ENCODE data around the gene CUL9. TPM values are rescaled to one million over a fixed set of nuclear protein-coding genes. Genes with fewer than 3 reads are reported as not detected.

The CUL9 gene
- polyA plus RNA-seq, 12 donors, result 6.9 to 40.8 (median 14.7) TPM; not detected in 1

DNA sequence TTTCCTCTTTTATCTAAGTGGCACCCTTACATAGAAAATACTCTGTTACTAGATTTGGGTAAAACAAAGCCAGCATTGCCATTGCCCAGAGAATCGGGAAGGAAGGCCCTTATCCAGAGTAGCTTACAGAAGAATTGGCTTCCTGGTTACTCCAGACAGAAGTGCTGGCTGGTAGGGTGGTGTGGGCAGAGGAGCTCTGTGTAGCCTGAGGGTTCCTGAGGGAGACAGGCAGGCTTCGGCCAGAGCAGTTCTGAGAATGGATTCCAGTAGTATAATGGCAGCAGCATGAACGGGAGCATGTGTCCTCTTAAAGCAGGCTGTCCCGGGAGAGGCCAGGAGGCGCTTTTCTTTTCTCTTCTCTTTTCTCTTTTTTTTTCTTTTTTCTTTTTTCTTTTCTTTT lies 11.9 kb downstream of the CUL9 start:
- DNase-seq, result no peak

DNA sequence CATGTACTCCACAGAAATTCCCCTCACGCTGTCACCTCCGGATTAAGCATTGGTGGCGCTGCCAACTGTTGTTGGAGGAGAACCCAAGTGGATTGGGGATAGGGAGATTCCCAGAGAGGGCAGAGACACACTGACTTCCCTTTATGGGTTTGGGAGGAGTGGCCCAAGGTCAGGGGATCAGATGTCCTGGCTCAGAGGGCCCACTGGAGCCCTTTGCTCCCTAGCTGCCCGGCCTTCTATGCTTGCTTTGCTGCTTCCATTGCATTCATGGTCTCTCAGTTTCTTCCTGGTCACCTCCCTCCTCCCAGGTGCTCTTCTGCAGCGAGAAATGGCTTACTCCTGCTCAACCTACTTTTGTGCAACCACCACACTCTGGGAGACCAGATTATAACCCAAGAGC lies 14.3 kb downstream of the CUL9 start:
- DNase-seq, result no peak

DNA sequence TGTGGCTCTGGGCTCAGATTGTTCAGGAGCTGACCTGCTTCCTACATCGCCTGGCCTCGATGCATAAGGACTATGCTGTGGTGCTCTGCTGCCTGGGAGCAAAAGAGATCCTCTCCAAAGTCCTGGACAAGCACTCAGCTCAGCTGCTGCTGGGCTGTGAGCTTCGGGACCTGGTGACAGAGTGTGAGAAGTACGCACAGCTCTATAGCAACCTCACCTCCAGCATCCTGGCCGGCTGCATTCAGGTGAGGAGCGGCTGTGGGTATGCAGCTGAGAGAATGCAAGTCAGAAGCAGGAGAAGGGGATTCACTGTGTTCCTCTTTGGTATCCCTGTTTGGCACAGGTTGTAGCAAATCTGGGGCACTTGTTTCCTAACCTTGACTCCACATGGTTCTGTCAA lies 17.9 kb downstream of the CUL9 start:
- no peak for DNase-seq

DNA sequence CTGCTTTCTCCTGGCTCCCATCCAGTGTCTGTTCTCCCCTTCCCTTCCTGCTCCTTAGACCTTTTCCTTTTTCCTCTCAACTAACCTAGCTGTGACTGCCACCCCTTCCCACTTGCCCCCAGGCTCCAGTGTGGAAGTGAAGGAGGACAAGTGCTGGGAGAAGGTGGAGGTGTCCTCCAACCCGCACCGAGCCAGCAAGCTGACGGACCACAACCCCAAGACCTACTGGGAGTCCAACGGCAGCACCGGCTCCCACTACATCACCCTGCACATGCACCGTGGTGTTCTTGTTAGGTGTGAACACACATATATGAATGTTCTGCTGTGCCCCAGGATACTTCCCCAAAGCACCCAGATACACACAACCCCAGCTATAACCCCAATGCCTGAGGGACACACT lies 18.5 kb downstream of the CUL9 start:
- no peak for DNase-seq

DNA sequence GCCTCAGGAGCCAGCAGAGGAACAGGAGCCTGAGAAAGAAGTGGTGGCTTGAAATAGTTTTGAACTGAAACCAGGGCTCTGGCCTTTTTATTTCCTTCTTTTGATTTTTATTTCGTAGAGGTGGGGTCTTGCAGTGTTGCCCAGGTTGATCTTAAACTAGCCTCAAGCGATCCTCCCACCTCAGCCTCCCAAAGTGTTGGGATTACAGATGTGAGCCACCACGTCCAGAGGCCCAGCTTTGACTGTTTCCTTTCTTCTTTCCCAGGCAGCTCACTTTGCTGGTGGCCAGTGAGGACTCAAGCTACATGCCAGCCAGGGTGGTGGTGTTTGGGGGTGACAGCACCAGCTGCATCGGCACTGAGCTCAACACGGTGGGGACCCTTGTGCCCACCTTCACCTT lies 20.5 kb downstream of the CUL9 start:
- DNase-seq, result no peak

DNA sequence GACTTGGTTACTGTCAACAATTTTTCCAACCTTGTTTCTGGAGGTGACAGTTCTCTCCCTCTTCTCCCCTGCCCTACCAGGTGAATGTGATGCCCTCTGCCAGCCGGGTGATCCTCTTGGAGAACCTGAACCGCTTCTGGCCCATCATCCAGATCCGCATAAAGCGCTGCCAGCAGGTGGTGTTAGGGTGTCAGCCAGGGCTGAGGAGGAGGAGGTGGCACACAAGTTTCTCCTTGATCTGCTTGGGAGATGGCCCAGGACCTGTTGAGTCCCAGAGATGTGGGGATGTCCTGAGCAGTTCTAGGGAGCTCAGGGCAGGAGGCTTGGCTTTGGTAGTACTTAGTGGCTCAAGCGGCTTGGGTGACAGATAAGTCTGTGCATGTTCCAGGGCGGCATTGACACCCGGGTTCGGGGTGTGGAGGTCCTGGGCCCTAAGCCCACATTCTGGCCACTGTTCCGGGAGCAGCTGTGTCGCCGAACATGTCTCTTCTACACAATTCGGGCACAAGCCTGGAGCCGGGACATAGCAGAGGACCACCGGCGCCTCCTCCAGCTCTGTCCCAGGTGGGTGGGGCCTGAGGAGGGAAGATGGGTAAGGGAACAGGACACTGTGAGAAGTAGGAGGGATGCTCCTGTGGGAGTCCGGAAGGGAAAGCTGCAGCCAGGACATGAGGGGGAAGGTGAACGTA lies 21.2 kb downstream of the CUL9 start:
- no peak for DNase-seq

DNA sequence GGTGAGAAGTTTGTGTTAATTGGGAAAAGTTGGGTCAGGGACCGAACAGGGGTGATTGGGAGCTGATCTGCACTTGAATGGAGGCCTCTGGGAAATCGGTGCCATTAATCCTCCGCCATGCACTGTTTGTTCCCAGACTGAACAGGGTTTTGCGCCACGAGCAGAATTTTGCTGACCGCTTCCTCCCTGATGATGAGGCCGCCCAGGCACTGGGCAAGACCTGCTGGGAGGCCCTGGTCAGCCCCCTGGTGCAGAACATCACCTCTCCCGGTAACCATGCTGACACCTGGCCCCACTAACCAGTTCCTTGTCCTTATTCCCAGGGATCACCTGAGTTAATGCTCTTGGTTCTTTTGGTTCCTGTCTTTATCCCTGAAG lies 21.7 kb downstream of the CUL9 start:
- DNase-seq, result no peak

DNA sequence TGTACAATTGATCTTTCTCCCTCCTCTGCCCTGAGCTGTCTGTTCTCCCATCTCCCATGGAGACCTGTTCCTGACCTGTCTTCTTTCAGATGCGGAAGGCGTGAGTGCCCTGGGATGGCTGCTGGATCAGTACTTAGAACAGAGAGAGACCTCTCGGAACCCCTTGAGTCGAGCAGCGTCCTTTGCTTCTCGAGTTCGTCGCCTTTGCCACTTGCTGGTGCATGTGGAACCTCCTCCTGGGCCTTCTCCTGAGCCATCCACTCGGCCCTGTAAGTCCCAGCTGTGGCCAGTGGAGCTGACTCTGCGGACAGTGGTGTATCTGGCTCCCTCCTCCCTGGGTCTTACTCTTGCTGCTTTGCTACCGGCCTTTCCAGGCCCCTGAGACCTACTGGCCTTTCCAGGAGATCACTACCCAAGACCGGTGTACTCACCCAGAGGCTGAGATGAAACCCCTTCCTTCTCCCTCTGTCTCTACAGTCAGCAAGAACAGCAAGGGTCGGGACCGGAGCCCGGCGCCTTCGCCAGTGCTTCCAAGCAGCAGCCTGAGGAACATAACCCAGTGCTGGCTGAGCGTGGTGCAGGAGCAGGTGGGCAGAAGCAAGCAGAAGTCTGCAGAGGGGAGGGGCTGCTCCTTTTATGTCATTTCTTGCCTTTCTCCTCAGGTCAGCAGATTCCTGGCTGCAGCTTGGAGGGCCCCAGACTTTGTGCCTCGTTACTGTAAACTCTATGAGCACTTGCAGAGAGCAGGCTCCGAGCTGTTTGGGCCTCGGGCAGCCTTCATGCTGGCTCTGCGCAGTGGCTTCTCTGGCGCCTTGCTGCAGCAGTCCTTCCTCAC lies 22.5 kb downstream of the CUL9 start:
- DNase-seq, result no peak

DNA sequence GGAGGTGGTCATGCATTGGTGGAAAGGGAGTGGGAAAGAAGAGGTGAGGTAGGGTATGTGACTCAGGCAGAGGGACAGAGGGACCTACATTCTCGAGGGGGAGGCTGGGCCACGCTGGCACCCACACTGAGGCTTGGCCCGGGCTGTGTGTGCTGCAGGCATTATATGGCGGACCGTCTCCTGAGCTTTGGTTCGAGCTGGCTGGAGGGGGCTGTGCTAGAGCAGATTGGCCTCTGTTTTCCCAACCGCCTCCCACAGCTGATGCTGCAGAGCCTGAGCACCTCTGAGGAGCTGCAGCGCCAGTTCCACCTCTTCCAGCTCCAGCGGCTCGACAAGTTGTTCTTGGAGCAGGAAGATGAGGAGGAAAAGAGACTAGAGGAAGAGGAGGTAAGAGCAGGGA lies 23.9 kb downstream of the CUL9 start:
- no peak for DNase-seq

DNA sequence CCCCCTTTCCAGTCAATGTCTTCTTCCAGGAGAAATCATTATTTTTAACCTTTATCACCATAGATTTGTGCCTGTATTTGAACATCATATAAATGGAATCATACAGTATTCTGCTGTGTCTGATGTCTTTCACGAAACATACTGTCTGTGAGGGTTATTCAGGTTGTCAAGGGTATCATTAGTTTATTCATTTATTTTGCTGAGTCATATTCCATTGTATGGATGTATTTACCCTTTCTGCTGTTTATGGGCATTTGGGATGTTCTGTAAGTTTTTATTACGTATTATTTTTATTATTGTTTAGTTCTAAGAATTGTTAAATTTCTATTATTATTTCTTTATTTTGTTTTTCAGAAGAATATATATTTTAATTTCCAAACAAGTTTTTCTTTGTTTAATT lies 25.3 kb downstream of the CUL9 start:
- no peak for DNase-seq

DNA sequence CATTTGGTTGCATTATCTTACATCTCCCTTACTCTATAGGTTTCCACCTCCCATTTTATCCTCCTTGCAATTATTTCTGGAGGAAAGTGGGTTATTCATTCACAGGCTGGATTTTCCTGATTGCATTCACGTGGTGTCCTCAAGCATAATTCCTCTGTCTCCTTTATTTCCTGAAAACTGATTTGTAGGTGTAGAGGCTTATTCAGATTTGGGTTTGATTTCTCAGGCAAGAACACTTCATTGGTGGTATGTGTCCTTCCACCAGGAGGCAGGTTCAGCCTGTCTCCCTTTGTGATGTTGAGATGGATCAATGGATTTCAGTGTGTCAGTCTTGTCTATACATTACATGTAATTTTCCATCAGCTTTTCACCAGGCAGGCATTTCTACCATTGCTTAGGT lies 30.0 kb downstream of the CUL9 start:
- no peak for DNase-seq

DNA sequence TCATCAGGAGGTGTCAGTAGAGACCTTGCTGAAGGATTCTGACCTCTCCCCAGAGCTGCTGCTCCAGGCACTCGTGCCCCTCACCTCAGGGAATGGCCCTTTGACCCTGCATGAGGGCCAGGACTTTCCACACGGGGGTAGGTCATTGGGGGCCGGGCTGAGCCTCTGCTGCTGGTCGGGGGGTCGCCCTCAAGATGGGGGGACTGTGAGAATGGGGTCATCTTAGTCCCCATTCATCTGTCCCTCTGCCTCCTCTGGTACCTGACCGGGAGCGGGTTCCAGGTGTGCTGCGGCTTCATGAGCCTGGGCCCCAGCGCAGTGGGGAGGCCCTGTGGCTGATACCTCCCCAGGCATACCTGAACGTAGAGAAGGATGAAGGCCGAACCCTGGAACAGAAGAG lies 31.4 kb downstream of the CUL9 start:
- DNase-seq, result no peak

DNA sequence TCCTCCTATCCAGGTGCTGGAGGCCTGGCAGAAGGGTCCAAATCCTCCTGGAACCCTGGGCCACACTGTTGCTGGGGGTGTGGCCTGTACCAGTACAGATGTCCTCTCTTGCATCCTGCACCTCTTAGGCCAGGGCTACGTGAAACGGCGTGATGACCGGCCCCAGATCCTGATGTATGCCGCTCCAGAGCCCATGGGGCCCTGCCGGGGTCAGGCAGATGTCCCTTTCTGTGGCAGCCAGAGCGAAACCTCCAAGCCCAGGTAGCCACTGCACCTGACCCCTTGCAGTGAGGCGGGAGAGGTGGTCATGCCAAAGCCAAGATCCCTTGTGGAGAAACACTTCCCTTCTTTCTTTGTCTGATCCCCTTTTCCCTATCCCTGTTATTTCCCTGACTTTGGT lies 33.1 kb downstream of the CUL9 start:
- DNase-seq, result no peak

DNA sequence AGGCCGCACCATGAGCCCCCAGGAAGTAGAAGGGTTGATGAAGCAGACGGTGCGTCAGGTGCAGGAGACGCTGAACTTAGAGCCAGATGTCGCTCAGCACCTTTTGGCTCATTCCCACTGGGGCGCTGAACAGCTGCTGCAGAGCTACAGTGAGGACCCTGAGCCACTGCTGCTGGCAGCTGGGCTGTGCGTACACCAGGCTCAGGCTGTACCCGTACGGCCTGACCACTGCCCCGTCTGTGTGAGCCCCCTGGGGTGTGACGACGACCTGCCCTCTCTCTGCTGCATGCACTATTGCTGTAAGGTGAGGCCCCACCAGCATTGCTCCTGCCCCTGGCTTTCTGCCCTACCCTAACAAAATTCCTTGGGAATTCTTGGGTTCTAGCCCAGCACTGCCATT lies 34.2 kb downstream of the CUL9 start:
- DNase-seq, result no peak

DNA sequence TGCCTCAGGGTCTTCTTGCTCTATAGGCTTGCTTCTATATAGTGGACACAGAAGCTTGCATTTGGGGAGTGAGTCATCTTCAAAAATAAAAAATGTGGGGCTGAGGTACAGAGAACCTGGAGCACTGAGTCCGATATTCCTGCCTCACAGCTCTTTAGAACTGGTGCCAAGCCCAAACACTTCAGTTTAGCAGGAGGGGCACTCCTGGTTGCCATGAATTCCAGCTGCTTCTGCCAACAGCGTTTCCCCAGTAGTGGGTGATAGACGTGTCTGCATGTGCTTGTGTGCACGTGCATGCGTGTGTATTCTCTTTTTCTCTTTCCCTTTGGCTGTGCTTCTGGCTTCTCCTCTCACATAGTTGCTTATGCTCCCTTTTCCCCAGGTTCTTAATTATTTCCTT lies 35.4 kb downstream of the CUL9 start:
- no peak for DNase-seq

DNA sequence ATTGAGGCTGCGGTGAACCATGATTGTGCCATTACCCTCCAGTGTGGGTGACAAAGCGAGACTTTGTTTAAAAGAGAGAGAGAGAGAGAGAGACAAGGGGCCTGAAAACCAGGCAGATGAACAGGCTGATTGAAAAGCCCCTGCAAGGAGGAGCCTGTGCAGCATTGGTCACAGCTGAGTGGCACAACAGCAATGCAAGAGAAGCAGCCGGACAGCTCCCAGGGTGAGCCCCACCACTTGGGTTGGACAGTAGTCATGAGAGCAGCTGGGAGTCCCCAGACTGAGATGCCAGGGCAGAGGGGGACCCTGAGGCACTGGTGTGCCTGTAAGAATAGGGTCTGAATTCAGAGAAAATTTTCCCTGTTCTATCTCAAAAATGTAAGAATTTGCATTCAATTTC lies 37.1 kb downstream of the CUL9 start:
- no peak for DNase-seq

DNA sequence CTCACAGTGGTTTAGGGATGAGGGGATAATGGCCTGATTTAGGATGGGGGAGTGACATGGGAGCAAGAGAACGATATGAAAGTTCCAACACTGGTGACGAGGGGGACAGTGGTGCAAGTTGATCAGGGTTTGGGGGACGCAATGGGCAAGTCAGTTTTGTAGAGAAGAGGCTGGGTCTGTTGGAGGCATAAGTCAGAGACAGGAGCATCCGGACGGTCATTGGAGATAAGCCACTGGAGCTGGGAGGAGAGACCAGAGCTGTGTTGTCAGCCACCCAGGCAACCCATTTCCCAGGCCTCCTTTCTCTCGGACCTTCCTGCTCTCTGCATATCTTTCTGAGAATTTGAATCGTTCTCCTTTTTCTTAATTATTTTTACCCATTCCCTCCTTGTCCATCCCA lies 37.8 kb downstream of the CUL9 start:
- no peak for DNase-seq

DNA sequence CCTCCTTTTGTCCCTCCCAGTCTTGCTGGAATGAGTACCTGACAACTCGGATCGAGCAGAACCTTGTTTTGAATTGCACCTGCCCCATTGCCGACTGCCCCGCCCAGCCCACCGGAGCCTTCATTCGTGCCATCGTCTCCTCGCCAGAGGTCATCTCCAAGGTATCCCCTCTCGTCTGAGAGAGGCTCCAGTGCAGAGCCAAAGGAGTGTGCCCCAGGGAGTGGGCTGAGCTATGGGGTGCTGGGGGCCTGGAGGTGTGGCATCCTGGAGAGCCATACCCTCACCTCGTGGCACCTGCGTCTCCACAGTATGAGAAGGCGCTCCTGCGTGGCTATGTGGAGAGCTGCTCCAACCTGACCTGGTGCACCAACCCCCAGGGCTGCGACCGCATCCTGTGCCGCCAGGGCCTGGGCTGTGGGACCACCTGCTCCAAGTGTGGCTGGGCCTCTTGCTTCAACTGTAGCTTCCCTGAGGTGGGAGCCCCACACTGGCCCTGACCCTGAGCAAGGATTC lies 38.5 kb downstream of the CUL9 start:
- no peak for DNase-seq

DNA sequence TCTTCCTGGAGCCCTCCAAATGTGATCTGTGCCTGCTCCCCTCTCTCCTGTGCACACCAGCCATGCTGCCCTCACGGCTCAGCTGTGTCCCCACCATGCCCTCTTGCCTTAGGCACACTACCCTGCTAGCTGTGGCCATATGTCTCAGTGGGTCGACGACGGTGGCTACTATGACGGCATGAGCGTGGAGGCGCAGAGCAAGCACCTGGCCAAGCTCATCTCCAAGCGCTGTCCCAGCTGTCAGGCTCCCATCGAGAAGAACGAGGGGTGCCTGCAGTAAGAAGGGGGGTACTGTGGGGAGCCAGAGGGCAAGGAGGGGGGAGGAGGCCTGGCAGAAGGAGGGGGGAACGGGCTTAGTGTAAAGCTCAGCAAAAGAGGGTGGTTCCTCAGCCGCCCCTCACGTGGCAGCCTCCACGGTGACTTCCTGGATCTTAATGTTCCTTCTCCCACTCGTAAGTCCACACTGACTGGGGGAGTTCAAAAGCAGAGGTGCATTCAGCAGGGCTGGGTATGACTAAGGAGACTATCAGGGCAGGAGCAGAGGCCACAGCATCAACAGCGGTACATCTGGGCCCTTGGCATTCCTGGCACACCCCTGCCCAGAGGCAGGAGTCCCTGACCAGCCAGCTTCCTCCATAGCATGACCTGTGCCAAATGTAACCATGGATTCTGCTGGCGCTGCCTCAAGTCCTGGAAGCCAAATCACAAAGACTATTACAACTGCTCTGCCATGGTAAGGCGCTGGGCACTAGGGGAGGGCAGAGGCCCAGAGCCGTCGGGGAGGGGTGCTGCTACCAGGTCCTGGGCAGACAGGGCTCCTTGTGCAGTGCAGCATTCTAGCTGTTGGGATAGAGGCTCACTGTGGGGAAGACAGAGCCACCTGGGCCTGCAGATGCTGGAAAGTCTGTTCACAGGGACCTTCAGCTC lies 39.3 kb downstream of the CUL9 start:
- no peak for DNase-seq

DNA sequence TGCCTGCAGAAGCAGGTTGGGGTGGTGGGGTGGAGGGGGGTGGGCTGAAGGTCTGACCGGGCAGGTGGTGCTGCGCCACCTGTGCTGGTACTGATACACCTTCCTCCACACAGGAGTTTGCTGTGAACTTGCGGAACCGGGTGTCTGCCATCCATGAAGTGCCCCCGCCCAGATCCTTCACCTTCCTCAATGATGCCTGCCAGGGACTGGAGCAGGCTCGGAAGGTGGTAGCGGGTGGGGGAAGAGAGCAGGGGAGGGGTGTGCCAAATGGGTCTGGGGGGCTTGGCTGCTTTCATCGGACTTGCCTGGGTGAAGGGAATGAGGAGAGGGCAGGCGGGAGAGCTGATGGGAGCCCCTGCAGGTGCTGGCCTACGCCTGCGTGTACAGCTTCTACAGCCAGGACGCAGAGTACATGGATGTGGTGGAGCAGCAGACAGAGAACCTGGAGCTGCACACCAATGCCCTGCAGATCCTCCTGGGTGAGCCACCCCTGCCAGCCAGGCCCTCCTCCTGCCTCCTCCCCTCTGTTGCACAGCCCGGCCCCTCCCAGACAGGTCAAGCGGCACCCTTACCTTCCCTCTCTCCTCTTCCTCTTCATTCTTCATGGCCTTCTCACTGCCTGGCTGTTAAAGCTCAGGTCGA lies 40.5 kb downstream of the CUL9 start:
- DNase-seq, result no peak

DNA sequence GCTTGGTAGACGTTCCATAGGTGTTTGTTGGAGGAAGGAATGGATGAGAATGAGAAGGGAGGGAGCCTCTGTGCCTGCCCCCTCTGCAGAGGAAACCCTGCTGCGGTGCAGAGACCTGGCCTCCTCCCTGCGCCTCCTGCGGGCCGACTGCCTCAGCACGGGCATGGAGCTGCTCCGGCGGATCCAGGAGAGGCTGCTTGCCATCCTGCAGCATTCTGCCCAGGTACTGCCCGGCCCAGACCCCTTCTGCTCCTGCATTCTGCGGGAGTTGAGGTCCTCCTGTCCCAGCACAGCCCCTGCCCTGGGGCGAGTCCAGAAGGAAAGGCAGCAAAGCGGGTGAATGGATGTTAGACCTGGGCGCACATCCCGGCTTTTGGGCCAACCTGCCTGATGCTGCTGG lies 41.2 kb downstream of the CUL9 start:
- no peak for DNase-seq

Measured in muscle of arm (tissue), 12 donors.